GM19099 (cell line): Measurements from ENCODE around the gene SPECC1.

Experiments
- POLR2A ChIP-seq: IDR thresholded peaks from 3 replicates; pipeline ENCODE4 v1.6.1; 2011; ENCODE audit warnings: low read depth; ENCODE audit not compliant: insufficient read length; ENCODE audit errors: extremely low read depth

Gene SPECC1

GRCh38 chr17:20232611-20233010 lies 223.5 kb downstream of the SPECC1 start:
- TF ChIP-seq POLR2A: no peak

DNA sequence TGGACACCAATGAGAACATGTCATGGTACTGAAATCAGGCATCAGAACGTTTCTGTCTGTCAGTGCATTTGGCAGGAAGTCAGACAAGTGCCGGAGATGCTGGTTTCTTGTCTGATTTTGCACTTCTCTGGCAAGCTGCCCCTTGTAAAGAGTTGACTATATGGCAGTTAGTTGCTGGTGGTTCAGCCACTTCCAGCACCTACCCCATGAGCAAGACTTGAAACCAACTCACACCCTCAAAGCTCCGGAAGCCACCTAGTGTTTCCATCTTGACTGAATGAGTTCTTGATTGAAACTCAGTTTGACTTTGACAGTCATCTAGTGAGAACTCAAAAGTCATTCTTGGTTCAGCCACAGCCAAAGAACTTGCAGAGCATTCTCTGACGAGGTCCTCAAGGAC lies 225.1 kb downstream of the SPECC1 start:
- no peak for TF ChIP-seq POLR2A

- no peak for TF ChIP-seq POLR2A
These were observed 226.6 kb downstream of the SPECC1 start for GRCh38 chr17:20235747-20236146.

DNA sequence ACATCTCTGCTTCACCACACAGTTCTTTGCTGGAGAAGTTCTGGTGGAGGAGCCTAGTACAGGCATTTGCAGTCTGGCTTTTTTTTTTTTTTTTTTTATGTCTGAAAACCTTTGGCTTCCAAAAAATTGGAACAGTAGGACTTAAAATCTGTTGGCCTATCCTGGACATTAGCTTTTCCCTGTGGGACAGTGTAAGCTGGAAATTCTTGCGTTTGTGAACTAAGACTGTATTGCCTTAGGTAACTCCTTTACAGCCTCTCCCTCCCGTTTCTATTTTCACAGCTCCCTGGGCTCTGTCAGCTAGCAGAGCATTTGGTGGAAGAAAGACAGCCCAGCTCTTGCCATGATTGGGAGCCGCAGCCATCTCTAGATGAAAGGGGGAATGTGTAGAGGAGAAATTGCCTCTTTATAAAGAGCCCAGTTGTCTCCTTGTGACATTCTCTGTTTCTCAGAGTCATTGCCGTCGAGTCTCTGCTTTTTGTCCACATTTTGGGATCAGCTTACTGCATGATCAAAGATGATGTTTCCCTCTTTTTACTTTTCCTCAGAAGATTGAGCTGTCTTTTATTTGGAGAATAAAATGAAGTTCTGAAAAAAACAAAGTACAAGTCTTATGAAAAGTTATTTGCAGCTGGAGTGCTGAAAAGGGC lies 227.5 kb downstream of the SPECC1 start:
- no peak for TF ChIP-seq POLR2A

DNA sequence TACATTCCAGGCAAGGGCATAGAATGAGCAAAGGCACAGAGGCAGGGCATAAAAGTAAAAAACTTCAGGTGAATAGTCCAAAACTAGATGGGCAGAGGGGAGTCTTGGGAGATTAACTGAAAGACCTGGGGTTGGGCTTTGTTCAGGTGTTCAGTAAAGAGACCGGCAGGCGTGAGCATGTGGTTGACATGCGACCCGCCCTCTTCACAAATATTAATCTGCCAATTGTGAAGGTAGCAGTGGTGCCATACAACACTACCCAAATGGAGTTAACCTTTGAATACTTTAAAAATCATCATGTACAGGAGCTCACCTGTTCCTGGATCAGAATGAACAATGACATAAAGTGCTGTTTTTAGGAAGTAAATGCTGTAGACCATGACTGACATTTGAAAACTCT lies 232.7 kb downstream of the SPECC1 start:
- TF ChIP-seq POLR2A: no peak

DNA sequence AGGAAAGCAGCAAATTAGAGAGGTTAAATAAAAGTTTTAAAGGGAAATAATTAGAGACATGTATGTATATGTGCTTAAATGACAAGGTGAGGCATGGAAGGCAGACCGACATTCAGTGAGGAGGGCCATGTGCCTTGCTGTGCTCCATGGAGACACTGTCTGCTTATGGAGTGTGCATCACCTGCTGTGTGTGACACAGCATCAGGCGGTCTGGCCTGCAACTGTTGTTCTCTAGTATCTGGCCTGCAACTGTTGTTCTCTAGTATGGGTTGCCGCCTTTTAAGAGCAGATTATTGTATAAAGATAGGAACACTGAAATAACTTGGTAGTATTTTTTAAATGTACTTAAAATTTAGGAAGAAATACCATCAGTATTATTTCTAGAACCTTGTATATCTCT lies 233.1 kb downstream of the SPECC1 start:
- no peak for TF ChIP-seq POLR2A

GRCh38 chr17:20243524-20243923 lies 234.4 kb downstream of the SPECC1 start:
- no peak for TF ChIP-seq POLR2A

DNA sequence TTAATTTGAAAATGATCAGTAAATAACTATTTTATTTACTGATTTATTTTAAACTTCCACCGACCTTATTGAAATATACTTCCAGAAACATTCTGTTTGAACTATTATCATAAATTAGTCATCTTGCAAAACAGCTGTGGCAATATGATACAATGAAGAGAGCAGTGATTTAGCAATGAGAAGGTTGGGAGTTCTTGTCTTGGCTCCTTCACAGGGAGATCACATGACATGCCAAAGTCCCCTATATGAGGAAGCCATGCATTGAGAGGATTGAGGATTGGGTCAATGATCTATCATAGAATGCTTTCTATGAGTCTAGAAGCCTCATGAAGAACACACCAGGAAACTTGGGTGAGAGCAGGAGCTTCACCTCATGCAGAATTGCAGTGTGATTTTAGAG lies 235.5 kb downstream of the SPECC1 start:
- TF ChIP-seq POLR2A: no peak

DNA sequence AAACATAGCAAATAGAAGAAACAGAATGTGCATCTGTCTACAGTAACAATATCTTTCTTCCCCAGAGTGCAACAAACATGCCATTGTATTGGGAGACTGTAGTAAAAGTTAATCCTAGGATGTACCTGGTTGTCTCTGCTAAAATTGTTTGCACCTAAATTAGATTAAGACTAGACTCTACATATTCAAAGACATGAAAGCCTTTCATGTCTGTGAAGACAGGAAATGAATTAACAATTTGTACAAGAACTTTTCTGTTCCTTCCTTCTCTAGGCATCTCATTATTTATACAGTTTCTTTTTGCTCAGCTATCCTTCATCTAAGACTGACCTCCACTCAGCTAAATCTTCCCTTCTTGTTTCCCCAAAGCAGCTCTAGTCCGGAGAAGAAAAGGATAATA lies 237.5 kb downstream of the SPECC1 start:
- no peak for TF ChIP-seq POLR2A

- TF ChIP-seq POLR2A: no peak
These were observed 244.2 kb downstream of the SPECC1 start for GRCh38 chr17:20253323-20253722.

DNA sequence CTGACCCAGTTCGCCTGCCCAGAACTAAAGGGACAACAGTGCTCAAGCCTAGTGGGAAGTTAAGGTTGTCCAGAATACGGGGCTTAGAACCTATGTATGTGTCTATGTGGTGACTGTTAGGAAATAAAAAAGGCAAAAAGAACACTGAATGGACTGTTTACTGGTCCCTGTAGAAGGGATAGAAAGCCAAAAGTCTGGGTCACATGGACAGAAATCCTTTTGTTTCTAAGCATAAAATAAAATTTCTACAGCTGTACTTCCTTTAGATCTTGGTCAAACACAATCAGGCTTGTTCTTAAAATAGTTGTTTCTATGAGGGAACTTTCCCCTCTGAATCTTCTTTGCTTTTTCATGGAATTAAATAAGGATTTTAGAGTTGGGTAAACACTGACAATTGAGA lies 245.4 kb downstream of the SPECC1 start:
- TF ChIP-seq POLR2A: no peak

DNA sequence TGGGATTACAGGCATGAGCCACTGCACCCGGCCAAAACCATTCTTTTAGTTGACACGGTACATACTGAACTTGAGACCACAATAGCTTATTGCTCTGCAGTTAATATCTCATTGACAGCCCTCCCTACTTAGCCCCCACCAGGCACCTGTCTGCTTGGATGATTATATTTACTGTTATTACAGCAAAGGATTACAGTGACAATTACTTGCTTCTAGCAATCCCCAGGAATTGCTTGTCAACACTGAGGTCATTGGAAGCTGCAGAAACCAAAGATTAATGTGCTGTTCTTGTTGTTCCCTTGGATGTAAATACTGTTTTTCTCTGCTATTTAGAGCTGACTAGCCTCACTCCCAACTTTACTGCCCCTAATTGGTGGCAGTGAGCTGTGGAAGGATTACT lies 247.0 kb downstream of the SPECC1 start:
- TF ChIP-seq POLR2A: no peak

GRCh38 chr17:20257008-20257407 lies 247.8 kb downstream of the SPECC1 start:
- TF ChIP-seq POLR2A: no peak

DNA sequence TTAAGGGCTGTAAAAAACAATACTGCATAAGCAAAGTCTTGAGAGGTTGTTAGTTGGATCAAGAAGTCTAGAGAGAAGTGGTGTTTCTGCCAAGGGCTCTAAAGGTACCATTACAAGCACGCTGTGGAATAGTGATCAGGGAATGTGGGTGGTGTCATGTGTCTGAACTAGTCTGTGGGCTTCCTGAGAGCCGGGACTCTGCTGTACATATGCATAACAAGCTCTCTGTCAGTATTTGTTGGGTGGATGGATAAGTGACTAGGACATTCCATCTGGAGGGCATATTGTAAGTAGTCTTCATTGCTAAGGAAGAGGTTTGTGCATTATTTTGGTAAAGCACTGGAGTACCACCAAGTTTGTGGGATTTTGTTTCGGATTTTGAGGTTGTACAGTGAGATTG lies 248.6 kb downstream of the SPECC1 start:
- no peak for TF ChIP-seq POLR2A

- TF ChIP-seq POLR2A: no peak
These were observed 250.5 kb downstream of the SPECC1 start for GRCh38 chr17:20259668-20260067.

DNA sequence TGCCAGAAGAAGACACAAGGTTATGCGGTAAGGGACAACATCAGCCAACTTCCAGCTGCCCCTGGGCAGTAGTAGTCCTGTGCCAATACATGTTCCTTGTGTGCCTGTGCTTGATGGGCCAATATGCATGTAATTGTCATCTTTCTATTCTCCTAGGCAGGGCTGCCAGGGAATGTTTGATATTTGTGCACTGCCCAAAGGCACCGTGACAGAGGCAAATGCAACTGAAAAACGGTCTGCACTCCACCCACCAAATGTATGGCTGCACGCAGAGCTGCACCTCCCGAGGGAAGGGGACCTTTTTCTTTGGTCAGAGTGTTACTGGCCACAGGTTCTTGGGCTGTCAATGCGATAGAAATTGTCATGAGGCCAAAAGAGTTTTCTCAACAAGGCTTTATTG lies 251.1 kb downstream of the SPECC1 start:
- TF ChIP-seq POLR2A: no peak
